Measurements from ENCODE around the gene AFF2.

Gene AFF2

DNA sequence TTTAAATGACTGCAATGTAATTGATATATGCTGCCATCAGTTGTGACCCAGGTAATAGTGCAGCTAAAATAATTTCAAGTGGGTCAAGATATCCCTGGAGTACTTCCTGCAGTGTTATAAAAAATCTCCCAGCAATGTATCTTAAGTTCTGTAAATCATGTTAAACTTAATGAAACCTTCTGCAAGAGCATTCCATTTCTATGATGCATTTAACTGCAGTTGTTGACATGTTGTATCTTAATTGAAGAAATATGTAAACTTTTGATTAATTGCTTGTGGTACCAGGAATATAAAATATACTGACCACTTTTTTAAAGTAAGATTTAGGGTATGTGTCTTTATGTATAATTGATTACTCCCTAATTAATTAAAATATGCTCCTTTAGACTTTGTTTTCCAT is 213.6 kb downstream of the AFF2 start:
- ATAC-seq, result no peak
- TF ChIP-seq GLIS3 (CRISPR knock-in tag; IDR thresholded peaks at IDR 0.05) (no peak), TOX (CRISPR knock-in tag; IDR thresholded peaks at IDR 0.05; ENCODE audit: borderline replicate concordance) (no peak), ARNTL (CRISPR knock-in tag; IDR thresholded peaks at IDR 0.05; ENCODE audit: borderline replicate concordance, low read depth) (no peak), PPARA (CRISPR knock-in tag; IDR thresholded peaks at IDR 0.05; ENCODE audit: borderline replicate concordance) (no peak), ZNF565 (CRISPR knock-in tag; conservative IDR thresholded peaks at IDR 0.05; ENCODE audit: low read depth) (no peak), ZNF70 (CRISPR knock-in tag; IDR thresholded peaks at IDR 0.05) (no peak), ZFP30 (CRISPR knock-in tag; IDR thresholded peaks at IDR 0.05) (no peak), ESRRG (CRISPR knock-in tag; IDR thresholded peaks at IDR 0.05) (no peak), ZNF8 (CRISPR knock-in tag; IDR thresholded peaks at IDR 0.05) (no peak)
- TF ChIP-seq, protein P1, sequence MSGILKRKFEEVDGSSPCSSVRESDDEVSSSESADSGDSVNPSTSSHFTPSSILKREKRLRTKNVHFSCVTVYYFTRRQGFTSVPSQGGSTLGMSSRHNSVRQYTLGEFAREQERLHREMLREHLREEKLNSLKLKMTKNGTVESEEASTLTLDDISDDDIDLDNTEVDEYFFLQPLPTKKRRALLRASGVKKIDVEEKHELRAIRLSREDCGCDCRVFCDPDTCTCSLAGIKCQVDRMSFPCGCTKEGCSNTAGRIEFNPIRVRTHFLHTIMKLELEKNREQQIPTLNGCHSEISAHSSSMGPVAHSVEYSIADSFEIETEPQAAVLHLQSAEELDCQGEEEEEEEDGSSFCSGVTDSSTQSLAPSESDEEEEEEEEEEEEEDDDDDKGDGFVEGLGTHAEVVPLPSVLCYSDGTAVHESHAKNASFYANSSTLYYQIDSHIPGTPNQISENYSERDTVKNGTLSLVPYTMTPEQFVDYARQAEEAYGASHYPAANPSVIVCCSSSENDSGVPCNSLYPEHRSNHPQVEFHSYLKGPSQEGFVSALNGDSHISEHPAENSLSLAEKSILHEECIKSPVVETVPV (CRISPR knock-in tag; IDR thresholded peaks at IDR 0.05), result no peak
- TF ChIP-seq, protein P2, sequence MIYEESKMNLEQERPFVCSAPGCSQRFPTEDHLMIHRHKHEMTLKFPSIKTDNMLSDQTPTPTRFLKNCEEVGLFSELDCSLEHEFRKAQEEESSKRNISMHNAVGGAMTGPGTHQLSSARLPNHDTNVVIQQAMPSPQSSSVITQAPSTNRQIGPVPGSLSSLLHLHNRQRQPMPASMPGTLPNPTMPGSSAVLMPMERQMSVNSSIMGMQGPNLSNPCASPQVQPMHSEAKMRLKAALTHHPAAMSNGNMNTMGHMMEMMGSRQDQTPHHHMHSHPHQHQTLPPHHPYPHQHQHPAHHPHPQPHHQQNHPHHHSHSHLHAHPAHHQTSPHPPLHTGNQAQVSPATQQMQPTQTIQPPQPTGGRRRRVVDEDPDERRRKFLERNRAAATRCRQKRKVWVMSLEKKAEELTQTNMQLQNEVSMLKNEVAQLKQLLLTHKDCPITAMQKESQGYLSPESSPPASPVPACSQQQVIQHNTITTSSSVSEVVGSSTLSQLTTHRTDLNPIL (CRISPR knock-in tag; IDR thresholded peaks at IDR 0.05; ENCODE audit: low read depth), result no peak
- TF ChIP-seq, protein P3, sequence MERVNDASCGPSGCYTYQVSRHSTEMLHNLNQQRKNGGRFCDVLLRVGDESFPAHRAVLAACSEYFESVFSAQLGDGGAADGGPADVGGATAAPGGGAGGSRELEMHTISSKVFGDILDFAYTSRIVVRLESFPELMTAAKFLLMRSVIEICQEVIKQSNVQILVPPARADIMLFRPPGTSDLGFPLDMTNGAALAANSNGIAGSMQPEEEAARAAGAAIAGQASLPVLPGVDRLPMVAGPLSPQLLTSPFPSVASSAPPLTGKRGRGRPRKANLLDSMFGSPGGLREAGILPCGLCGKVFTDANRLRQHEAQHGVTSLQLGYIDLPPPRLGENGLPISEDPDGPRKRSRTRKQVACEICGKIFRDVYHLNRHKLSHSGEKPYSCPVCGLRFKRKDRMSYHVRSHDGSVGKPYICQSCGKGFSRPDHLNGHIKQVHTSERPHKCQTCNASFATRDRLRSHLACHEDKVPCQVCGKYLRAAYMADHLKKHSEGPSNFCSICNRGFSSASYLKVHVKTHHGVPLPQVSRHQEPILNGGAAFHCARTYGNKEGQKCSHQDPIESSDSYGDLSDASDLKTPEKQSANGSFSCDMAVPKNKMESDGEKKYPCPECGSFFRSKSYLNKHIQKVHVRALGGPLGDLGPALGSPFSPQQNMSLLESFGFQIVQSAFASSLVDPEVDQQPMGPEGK (CRISPR knock-in tag; IDR thresholded peaks at IDR 0.05; ENCODE audit: borderline replicate concordance), result no peak

DNA sequence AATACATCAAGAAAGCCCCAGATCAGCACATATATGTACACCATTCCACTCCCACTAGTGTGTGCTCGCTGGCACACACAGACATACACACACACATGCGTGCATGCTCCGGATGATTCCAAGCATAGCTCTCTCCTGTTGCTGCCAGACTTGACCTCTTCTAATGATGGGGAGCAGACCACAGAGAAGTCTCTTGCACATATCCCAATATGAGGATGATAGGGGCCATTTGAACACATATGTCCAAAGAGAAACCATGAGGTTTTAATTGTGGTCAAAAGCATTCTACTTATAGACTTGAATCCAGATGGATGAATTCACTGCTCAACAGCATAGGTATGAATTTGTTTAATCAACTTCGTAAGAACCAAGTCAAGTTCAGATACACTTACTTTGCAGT is 214.9 kb downstream of the AFF2 start:
- TF ChIP-seq SNAI2 (CRISPR knock-in tag; IDR thresholded peaks at IDR 0.05) (no peak), OSR1 (CRISPR knock-in tag; IDR thresholded peaks at IDR 0.05) (no peak), ESRRG (CRISPR knock-in tag; IDR thresholded peaks at IDR 0.05) (no peak), CSDC2 (CRISPR knock-in tag; IDR thresholded peaks at IDR 0.05) (no peak), ZC3H10 (CRISPR knock-in tag; IDR thresholded peaks at IDR 0.05) (no peak), TCF4 (CRISPR knock-in tag; IDR thresholded peaks at IDR 0.05; ENCODE audit: borderline replicate concordance) (no peak)
- TF ChIP-seq, protein P3 (CRISPR knock-in tag; IDR thresholded peaks at IDR 0.05; ENCODE audit: borderline replicate concordance), result no peak
- TF ChIP-seq, protein P1 (CRISPR knock-in tag; IDR thresholded peaks at IDR 0.05), result no peak
- no peak for ATAC-seq

DNA sequence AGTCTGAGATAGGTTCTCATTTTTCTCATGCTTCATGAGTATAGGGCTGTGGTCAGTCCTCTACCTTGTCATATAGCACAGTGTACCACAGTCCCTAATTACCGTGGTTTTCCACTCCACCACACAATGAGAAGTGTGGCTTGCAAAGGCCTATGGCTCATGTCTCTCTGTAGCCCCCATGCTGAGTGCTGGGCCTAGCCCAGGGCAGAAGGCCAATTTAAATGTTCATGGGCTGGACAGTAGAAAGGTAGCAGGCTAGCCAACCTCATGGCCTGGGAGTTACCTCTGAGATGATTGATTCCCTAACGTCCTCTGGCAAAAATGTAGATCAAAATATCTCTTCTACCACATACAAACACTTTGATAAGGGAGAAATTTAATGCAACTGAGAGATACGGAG is 222.5 kb downstream of the AFF2 start:
- no peak for ATAC-seq
- TF ChIP-seq, protein P4, sequence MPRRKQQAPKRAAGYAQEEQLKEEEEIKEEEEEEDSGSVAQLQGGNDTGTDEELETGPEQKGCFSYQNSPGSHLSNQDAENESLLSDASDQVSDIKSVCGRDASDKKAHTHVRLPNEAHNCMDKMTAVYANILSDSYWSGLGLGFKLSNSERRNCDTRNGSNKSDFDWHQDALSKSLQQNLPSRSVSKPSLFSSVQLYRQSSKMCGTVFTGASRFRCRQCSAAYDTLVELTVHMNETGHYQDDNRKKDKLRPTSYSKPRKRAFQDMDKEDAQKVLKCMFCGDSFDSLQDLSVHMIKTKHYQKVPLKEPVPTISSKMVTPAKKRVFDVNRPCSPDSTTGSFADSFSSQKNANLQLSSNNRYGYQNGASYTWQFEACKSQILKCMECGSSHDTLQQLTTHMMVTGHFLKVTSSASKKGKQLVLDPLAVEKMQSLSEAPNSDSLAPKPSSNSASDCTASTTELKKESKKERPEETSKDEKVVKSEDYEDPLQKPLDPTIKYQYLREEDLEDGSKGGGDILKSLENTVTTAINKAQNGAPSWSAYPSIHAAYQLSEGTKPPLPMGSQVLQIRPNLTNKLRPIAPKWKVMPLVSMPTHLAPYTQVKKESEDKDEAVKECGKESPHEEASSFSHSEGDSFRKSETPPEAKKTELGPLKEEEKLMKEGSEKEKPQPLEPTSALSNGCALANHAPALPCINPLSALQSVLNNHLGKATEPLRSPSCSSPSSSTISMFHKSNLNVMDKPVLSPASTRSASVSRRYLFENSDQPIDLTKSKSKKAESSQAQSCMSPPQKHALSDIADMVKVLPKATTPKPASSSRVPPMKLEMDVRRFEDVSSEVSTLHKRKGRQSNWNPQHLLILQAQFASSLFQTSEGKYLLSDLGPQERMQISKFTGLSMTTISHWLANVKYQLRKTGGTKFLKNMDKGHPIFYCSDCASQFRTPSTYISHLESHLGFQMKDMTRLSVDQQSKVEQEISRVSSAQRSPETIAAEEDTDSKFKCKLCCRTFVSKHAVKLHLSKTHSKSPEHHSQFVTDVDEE (CRISPR knock-in tag; IDR thresholded peaks at IDR 0.05), result no peak
- no peak for TF ChIP-seq BACH2 (CRISPR knock-in tag; IDR thresholded peaks at IDR 0.05; ENCODE audit: borderline replicate concordance)
- no peak for TF ChIP-seq ISL1 (CRISPR knock-in tag; IDR thresholded peaks at IDR 0.05)
- TF ChIP-seq, protein P1 (CRISPR knock-in tag; IDR thresholded peaks at IDR 0.05), result no peak
- TF ChIP-seq, protein P5, sequence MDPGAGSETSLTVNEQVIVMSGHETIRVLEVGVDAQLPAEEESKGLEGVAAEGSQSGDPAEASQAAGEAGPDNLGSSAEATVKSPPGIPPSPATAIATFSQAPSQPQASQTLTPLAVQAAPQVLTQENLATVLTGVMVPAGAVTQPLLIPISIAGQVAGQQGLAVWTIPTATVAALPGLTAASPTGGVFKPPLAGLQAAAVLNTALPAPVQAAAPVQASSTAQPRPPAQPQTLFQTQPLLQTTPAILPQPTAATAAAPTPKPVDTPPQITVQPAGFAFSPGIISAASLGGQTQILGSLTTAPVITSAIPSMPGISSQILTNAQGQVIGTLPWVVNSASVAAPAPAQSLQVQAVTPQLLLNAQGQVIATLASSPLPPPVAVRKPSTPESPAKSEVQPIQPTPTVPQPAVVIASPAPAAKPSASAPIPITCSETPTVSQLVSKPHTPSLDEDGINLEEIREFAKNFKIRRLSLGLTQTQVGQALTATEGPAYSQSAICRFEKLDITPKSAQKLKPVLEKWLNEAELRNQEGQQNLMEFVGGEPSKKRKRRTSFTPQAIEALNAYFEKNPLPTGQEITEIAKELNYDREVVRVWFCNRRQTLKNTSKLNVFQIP (CRISPR knock-in tag; IDR thresholded peaks at IDR 0.05; ENCODE audit: borderline replicate concordance, low read depth), result no peak
- TF ChIP-seq SNAI2 (CRISPR knock-in tag; IDR thresholded peaks at IDR 0.05), result no peak
- TF ChIP-seq PPARA (CRISPR knock-in tag; IDR thresholded peaks at IDR 0.05; ENCODE audit: borderline replicate concordance), result no peak
- TF ChIP-seq RARB (CRISPR knock-in tag; IDR thresholded peaks at IDR 0.05), result no peak
